Testis (tissue), 5 donors: ENCODE data around the gene ZNF780A. TPM values are rescaled to one million over a fixed set of nuclear protein-coding genes. Genes with fewer than 3 reads are reported as not detected.

ENCODE experiments used
- DNase-seq: peaks from one replicate; pipeline ENCODE4 v3.0.0-alpha.2; 2019
- H3K27ac ChIP-seq, 2 donors: fragments of 200-600 bp; sonication (generic); one replicate each; pipeline ENCODE4 v1.5.1; 2019
- H3K27me3 ChIP-seq: fragments of 200-600 bp; sonication (generic); one replicate; pipeline ENCODE4 v1.5.1; 2019
- H3K36me3 ChIP-seq: fragments of 200-600 bp; sonication (generic); one replicate; pipeline ENCODE4 v1.5.1; 2017; ENCODE audit warnings: low read depth; ENCODE audit errors: missing control alignments
- H3K4me1 ChIP-seq: fragments of 200-600 bp; sonication (generic); one replicate; pipeline ENCODE4 v1.5.1; 2019
- H3K4me3 ChIP-seq, 2 donors: fragments of 200-600 bp; sonication (generic); one replicate each; pipeline ENCODE4 v1.5.1; 2017 to 2019
- H3K9me3 ChIP-seq: fragments of 200-600 bp; sonication (generic); one replicate; pipeline ENCODE4 v1.5.1; 2017
- POLR2A ChIP-seq: fragments of 450-650 bp; IDR thresholded peaks from one replicate; pipeline ENCODE4 v1.6.1; 2017; ENCODE audit warnings: antibody characterized with exemption, mild to moderate bottlenecking, moderate library complexity
- WGBS, 2 donors: methylation state at CpG; one replicate each; pipeline ENCODE4 v1.1.5; 2018; 5-methylcytosine and 5-hydroxymethylcytosine counted together
- intact Hi-C: fragments of 100-400 bp; cut with DNase I; formaldehyde crosslinking; loops from one replicate; pipeline ENCODE4 v1.15.1; 2023; ENCODE audit warnings: low total_unique reads
- long read RNA-seq, 2 donors: transcript quantifications; one replicate each; lab custom pipeline, GENCODE V29; 2026
- polyA plus RNA-seq: library from polyadenylated mRNA; stranded (reverse); fragments of 350-450 nt; fragmentation: Illumina TruSeq; extraction: RNeasy Lipid Tissue Mini Kit (QIAGEN cat#74804); gene quantifications from one replicate; pipeline ENCODE4 v1.2.3, GENCODE V29; 2014; ENCODE audit warnings: low read depth, low replicate concordance; ENCODE audit not compliant: insufficient read depth
- total RNA-seq, 2 donors: library from RNA; depleted of rRNA; stranded (reverse); fragments of >200 nt; gene quantifications; one replicate each; pipeline ENCODE4 v1.2.3, GENCODE V29; 2016
- TF ChIP-seq, protein P1 (sequence below), 3 experiments: fragments of 450-650 bp in 2 of 3; fragments of 200-600 bp in 1 of 3; sonication (generic) in 1 of 3; IDR thresholded peaks; one replicate each; pipeline ENCODE4 v1.5.1; 2016 to 2019; ENCODE audit warnings: antibody characterized with exemption in 3 of 3, mild to moderate bottlenecking in 2 of 3, moderate library complexity in 1 of 3

Gene ZNF780A
- total RNA-seq, result 10 to 100 TPM; 16.1 to 17.2 TPM
- 9.5 TPM for polyA plus RNA-seq
- long read RNA-seq, donor 1, partial matches to known transcripts, result 0 of 5 reads
- long read RNA-seq, donor 1, other reads (novel, unspliced or antisense), result 0 of 5 reads
- long read RNA-seq, donor 2, full-length matches to known transcripts, result 3 of 3 reads
- long read RNA-seq, donor 2, partial matches to known transcripts, result 0 of 3 reads
- long read RNA-seq, donor 2, other reads (novel, unspliced or antisense), result 0 of 3 reads

DNA sequence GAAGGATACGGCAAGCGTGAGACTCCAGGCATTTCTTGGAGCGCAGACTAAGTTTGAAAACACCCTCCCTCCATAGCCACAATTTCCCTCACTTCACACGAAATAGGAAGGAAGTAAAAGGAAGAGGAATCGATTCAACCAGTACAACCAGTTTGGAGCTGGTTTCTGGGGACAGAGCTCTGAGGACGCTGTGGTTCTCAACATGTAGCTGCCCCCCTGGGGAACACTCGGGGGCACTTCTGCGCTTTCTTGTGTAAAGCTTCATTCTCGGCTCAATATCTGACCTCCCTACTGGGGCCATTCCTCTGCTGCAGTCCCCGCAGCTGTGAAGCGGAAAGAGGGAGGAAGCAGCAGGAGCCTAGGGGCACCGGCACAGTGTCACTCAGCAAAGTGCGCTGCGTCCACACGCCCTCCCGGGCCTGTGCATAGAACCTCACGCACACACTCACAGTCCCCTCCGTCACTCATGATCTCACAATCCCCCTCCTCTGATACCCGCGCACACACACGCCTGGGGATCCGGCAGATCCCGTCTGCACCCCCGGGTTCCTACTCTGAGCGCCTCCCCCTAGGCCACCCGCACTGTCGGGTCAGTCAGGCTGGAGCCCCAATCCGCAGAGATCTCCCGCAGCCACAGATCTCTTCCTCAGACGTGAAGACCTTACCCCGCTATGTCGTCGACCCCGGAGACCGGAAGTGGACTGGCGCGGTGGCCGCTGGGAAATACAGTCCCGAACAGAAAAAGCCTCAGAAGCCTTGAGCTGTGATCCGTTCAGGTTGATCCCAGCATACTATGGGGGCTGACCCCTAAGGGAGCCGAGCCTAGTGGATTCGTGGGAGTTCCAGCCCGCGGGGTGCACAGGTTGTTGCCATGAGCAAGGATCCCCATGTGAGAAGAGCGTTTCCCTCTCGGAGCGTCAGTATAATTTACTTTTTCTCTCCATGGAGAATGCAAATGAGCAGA is at the start of gene ZNF780A:
Gene ZNF780A (minus strand): TSS at position 703 of the 964 bp plus-strand sequence. CDS start 6,190 bp downstream, outside the sequence.
- H3K27ac ChIP-seq, result peak within 1 kb of the TSS; percentile 86 to 89
- no peaks in the 10 kb centered on the region for H3K9me3 ChIP-seq
- 0% methylated on average over 29 to 47 of the region's 47 CpGs for WGBS, 2 donors
- TF ChIP-seq, protein P1, sequence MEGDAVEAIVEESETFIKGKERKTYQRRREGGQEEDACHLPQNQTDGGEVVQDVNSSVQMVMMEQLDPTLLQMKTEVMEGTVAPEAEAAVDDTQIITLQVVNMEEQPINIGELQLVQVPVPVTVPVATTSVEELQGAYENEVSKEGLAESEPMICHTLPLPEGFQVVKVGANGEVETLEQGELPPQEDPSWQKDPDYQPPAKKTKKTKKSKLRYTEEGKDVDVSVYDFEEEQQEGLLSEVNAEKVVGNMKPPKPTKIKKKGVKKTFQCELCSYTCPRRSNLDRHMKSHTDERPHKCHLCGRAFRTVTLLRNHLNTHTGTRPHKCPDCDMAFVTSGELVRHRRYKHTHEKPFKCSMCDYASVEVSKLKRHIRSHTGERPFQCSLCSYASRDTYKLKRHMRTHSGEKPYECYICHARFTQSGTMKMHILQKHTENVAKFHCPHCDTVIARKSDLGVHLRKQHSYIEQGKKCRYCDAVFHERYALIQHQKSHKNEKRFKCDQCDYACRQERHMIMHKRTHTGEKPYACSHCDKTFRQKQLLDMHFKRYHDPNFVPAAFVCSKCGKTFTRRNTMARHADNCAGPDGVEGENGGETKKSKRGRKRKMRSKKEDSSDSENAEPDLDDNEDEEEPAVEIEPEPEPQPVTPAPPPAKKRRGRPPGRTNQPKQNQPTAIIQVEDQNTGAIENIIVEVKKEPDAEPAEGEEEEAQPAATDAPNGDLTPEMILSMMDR (IDR thresholded peaks at IDR 0.05), result no peak
- no peak for TF ChIP-seq POLR2A
- no peaks in the 10 kb centered on the region for H3K27me3 ChIP-seq
- H3K4me3 ChIP-seq, result peak within 1 kb of the TSS; percentile 79 to 87
- intact Hi-C loops, result no loop called here
- peaks cover 7% of the 10 kb centered on the region for H3K4me1 ChIP-seq
- no peaks in the 10 kb centered on the region for H3K36me3 ChIP-seq
- peak; percentile 89 for DNase-seq

DNA sequence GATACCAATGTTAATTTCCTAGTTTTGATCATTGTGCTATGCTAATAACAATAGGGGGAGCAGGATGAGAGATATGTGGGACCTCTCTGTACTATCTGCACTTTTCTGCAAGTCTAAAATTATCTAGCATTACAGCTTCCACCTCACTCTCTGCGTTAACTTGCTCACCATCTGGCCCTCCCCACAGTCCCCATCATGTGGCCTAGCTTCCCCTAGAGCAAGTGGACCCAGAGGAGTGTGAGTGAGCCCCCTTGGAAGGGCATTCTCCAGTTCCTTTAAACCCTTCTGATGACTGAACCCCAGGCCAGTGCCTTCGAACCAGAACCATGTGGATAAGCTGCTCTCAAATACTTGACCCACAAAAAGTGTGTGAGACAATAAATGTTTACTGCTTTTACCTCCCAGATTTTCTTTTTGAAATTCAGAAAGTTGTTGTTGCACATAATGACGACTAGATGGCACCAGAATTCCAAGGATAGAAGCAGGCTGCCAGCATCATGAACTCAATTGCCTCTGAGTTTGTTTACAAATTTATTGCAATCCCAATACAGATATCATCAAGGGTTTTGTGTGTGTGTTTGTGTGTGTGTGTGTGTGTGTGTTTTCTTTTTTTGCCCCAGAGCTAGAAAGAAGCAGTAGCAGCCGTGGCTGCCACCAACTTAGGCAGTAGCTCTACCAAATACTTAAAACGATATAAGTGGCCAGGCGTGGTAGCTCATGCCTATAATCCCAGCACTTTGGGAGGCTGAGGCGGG is 49.0 kb upstream of the ZNF780A start:
- intact Hi-C loops, result no loop called here
- Histone ChIP-seq H3K4me3 (no peak overlapping the region), H3K27ac (no peak overlapping the region), H3K4me1 (no peaks in the 10 kb centered on the region), H3K27me3 (no peaks in the 10 kb centered on the region), H3K36me3 (no peaks in the 10 kb centered on the region), H3K9me3 (no peaks in the 10 kb centered on the region)
- WGBS, 2 donors, result 51 to 57% methylated on average over 7 of the region's 7 CpGs
- no peak for DNase-seq
- TF ChIP-seq, protein P1 (IDR thresholded peaks at IDR 0.05), result peak; percentile 12 to 70 (median 53)
- no peak for TF ChIP-seq POLR2A

DNA sequence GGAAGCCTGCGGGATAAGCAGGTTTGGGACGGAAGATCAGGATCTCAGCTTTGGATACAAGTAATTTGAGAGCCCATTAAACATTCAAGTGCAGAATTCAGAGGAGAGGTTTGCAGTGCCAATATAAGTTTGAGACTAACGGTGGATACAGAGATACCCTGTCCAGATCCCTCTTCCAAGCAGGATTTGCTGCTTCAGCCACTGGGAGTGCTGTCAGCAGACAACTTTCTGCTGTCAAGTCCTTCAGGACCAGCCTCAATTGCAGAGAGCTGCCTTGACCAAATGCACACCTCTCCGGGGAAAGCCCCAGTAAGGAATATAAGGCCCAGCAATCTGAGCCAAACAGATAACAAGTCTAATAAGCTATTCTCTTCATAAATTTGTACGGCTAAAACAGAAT is 46.1 kb upstream of the ZNF780A start:
- H3K27me3 ChIP-seq, result no peaks in the 10 kb centered on the region
- no peak overlapping the region for H3K27ac ChIP-seq
- H3K9me3 ChIP-seq, result no peaks in the 10 kb centered on the region
- intact Hi-C loops, result no loop called here
- DNase-seq, result no peak
- WGBS, 2 donors, result 72 to 82% methylated on average over 5 of the region's 5 CpGs
- no peaks in the 10 kb centered on the region for H3K4me1 ChIP-seq
- TF ChIP-seq, protein P1 (IDR thresholded peaks at IDR 0.05), result no peak
- no peak for TF ChIP-seq POLR2A
- no peaks in the 10 kb centered on the region for H3K36me3 ChIP-seq
- no peak overlapping the region for H3K4me3 ChIP-seq

DNA sequence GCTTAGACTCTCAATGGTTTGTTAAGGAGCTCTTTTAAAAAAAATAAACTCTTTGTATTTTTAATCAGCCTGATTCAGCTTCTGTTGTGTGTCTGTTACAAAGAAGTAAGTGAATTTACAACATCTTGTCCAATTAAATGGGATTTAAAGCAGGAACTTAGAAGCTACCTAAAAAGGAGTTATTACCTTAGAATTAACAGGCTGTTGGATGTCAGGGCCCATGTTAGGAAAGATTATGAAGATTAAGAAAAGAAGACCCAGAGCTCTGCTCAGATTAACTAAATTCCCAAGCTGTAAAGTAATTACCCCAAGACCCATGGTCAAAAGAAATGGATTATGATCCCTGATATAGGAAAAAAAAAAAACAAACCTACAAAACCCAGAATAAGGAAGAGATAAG is 44.1 kb upstream of the ZNF780A start:
- Histone ChIP-seq H3K4me3 (no peak overlapping the region), H3K36me3 (no peaks in the 10 kb centered on the region), H3K9me3 (no peaks in the 10 kb centered on the region), H3K27ac (no peak overlapping the region), H3K4me1 (no peaks in the 10 kb centered on the region), H3K27me3 (no peaks in the 10 kb centered on the region)
- no peak for TF ChIP-seq POLR2A
- TF ChIP-seq, protein P1 (IDR thresholded peaks at IDR 0.05), result no peak
- intact Hi-C loops, result no loop called here
- no peak for DNase-seq
